ENCODE measurements around the gene TNFRSF8.

TNFRSF8 gene

DNA sequence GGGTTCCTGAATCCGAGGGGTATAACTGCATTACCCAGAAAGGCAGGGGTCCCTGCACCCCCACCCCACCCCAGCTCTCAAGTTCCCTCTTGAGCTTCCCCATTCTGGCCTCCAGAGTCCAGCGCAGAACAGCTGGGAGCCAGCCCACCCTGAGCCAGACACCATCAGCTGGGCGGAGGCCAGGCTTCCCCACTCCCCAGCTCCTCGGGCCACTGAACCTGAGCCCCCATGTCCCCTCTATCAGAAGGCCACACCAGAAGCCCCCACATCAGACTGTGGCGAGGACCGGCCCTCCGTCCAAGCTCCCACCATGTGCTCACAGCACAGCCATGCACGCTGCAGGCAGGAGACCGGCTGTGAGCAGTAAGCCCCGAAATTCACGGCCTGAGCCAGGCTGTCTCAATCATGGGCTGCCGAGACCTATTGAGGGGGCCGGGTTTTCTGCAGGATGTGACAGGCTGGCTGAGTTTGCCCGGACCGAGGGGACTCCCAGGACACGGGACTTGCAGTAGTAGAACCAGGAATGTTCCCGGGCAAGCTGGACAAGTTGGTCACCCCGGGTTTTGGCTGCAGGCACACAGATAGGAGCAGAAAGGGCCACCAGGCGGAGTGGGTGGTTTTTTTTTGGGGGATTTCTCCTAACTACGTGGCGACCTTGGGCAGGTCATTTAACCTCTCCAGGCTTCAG lies 78.2 kb downstream of the TNFRSF8 start:
- no peak for TF ChIP-seq JUND (IDR thresholded peaks at IDR 0.05; ENCODE audit: low read depth)
- in situ Hi-C loops (cut with HindIII; ENCODE audit: low pct_unique_long_range_greater_than_20kb, low sequenced_read_pairs) = no loop called here
- DNase-seq (ENCODE audit: low read depth in 1 of 2, low spot score in 1 of 2) = peak; percentile 26 to 62

DNA sequence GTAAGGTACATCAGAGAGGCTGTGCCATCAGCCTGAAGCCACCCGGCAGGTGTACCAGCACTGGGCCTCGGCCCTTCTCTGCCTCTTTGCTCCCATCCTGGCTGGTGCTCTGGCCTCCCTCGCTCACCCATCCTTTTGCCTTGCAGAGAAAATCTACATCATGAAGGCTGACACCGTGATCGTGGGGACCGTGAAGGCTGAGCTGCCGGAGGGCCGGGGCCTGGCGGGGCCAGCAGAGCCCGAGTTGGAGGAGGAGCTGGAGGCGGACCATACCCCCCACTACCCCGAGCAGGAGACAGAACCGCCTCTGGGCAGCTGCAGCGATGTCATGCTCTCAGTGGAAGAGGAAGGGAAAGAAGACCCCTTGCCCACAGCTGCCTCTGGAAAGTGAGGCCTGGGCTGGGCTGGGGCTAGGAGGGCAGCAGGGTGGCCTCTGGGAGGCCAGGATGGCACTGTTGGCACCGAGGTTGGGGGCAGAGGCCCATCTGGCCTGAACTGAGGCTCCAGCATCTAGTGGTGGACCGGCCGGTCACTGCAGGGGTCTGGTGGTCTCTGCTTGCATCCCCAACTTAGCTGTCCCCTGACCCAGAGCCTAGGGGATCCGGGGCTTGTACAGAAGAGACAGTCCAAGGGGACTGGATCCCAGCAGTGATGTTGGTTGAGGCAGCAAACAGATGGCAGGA lies 79.2 kb downstream of the TNFRSF8 start:
- no peak for DNase-seq (ENCODE audit: low read depth in 1 of 2, low spot score in 1 of 2)

DNA sequence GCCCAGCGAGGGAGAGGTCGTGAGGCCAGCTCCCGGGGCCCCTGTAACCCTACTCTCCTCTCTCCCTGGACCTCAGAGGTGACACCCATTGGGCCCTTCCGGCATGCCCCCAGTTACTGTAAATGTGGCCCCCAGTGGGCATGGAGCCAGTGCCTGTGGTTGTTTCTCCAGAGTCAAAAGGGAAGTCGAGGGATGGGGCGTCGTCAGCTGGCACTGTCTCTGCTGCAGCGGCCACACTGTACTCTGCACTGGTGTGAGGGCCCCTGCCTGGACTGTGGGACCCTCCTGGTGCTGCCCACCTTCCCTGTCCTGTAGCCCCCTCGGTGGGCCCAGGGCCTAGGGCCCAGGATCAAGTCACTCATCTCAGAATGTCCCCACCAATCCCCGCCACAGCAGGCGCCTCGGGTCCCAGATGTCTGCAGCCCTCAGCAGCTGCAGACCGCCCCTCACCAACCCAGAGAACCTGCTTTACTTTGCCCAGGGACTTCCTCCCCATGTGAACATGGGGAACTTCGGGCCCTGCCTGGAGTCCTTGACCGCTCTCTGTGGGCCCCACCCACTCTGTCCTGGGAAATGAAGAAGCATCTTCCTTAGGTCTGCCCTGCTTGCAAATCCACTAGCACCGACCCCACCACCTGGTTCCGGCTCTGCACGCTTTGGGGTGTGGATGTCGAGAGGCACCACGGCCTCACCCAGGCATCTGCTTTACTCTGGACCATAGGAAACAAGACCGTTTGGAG lies 80.0 kb downstream of the TNFRSF8 start:
- in situ Hi-C loops (cut with HindIII; ENCODE audit: low pct_unique_long_range_greater_than_20kb, low sequenced_read_pairs) = no loop called here
- TF ChIP-seq JUND (IDR thresholded peaks at IDR 0.05; ENCODE audit: low read depth) = no peak
- DNase-seq (ENCODE audit: low read depth in 1 of 2, low spot score in 1 of 2) = no peak

More for the DNA sequence above, 79.2 kb downstream of the TNFRSF8 start:
- in situ Hi-C loops (cut with HindIII; ENCODE audit: low pct_unique_long_range_greater_than_20kb, low sequenced_read_pairs) = no loop called here
- TF ChIP-seq JUND (IDR thresholded peaks at IDR 0.05; ENCODE audit: low read depth) = no peak

DNA sequence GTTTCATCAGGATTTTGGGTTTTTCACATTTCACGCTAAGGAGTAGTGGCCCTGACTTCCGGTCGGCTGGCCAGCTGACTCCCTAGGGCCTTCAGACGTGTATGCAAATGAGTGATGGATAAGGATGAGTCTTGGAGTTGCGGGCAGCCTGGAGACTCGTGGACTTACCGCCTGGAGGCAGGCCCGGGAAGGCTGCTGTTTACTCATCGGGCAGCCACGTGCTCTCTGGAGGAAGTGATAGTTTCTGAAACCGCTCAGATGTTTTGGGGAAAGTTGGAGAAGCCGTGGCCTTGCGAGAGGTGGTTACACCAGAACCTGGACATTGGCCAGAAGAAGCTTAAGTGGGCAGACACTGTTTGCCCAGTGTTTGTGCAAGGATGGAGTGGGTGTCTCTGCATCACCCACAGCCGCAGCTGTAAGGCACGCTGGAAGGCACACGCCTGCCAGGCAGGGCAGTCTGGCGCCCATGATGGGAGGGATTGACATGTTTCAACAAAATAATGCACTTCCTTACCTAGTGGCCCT lies 80.6 kb downstream of the TNFRSF8 start:
- in situ Hi-C loops (cut with HindIII; ENCODE audit: low pct_unique_long_range_greater_than_20kb, low sequenced_read_pairs) = no loop called here
- DNase-seq (ENCODE audit: low read depth in 1 of 2, low spot score in 1 of 2) = peak in 1 of 2 experiments; percentile 16
- no peak for TF ChIP-seq JUND (IDR thresholded peaks at IDR 0.05; ENCODE audit: low read depth)

DNA sequence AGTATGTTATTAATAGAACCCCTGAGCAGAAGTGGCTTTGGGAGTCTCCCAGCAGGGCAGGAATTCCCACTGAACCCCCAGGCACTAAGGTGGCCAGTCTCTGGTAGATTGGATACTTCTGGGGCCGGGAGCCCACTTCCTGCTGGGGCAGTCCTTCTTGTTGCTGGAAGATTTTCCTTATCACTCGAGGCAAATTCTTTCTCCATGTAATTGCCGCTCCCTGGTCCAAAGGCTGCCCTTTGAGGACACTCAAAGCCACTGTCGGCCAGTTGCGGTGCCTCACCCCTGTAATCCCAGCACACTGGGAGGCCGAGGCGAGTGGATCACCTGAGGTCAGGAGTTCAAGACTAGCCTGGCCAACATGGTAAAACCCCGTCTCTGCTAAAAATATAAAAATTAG lies 81.1 kb downstream of the TNFRSF8 start:
- in situ Hi-C loops (cut with HindIII; ENCODE audit: low pct_unique_long_range_greater_than_20kb, low sequenced_read_pairs) = no loop called here
- DNase-seq (ENCODE audit: low read depth in 1 of 2, low spot score in 1 of 2) = no peak
- no peak for TF ChIP-seq JUND (IDR thresholded peaks at IDR 0.05; ENCODE audit: low read depth)

DNA sequence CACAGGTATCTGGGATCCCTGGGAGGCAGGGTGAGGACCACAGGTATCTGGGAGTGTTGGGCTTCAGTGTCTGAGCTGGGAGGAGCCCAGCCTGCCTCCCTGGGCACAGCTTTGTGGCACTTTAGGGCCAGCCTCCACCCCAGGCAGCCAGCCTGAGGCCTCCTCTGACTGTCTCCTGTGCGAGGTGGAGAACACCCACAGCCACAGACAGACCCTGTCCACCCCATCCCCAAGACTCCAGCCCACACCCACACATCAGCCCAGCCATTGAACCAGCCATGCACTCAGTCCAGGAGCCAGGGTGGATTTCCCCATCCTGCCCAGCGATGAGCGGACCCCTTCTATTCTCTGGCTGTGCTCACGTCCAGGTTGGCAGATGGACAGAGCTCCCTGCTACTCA lies 81.9 kb downstream of the TNFRSF8 start:
- no peak for TF ChIP-seq JUND (IDR thresholded peaks at IDR 0.05; ENCODE audit: low read depth)
- in situ Hi-C loops (cut with HindIII; ENCODE audit: low pct_unique_long_range_greater_than_20kb, low sequenced_read_pairs) = no loop called here
- no peak for DNase-seq (ENCODE audit: low read depth in 1 of 2, low spot score in 1 of 2)

DNA sequence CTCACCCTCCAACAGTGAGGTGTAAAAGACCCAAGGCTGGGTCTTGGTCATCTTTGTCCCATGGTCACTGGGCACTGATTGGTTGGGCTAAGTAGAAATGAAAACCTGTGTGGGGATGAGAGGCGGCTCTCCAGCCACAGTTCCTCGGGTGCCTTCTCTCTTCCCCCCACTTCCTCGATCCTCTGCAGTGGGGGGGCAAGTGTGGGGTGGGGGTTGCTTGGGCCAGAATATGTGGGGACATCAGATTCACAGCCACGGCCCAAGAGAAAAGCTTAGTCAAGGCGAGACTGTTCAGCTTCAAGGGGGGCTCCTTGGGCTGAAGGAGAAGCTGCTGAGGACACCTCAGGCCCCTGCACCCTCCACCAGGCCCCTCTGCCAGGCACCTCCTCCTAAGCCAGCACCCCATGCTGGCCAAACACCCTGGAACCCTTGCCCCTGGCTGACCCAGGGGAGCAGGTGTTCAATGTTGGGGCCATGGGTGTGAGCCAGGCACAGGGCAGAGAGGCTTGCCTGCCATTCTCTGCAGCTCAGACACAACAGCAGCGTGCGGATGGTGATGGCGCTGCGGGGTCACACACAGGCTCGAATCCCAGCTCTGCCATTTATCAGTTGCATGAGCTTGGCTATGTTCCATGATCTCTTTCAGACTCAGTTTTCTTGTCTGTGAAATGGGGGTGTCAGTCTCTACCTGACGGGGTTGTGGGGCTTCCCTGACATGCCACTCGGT lies 82.7 kb downstream of the TNFRSF8 start:
- no peak for TF ChIP-seq JUND (IDR thresholded peaks at IDR 0.05; ENCODE audit: low read depth)
- in situ Hi-C loops (cut with HindIII; ENCODE audit: low pct_unique_long_range_greater_than_20kb, low sequenced_read_pairs) = no loop called here
- DNase-seq (ENCODE audit: low read depth in 1 of 2, low spot score in 1 of 2) = no peak

DNA sequence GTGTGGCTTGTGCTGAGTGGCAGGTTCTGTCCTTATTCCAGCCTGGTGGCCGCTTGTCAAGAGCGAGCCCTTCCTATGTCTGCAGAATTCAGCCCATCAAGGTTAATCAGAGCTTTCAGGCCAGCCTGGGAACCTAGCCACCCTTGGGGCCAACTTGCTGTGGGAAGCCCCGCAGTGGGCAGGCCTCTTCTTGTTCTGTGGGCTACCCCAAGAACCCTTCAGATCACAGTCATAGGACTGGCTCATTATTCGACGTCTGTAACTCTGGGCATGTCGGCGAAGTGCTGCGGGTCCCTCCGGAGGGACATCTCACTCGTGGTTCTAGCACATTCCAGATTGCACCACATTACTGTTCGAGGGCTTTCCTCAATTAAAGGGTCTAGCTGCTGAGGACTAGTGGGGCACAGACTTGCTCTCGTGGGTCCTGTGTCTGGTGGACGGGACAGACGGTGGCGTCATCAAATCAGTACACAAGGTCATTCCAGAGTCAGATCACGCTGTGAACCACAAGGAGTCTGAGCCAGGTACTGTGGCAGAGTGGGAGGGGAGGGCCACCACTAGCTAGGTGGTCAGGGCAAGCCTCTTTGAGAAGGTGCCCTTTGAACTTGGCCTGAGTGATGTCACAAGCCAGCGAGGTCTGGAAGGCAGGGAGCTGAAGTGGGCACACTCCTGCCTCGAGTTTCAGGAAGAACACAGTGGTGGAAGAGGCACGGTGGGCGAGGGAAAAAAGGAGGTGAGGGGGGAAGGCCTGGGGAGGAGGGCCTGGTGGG lies 83.4 kb downstream of the TNFRSF8 start:
- DNase-seq (ENCODE audit: low read depth in 1 of 2, low spot score in 1 of 2) = no peak
- TF ChIP-seq JUND (IDR thresholded peaks at IDR 0.05; ENCODE audit: low read depth) = no peak
- in situ Hi-C loops (cut with HindIII; ENCODE audit: low pct_unique_long_range_greater_than_20kb, low sequenced_read_pairs) = no loop called here

DNA sequence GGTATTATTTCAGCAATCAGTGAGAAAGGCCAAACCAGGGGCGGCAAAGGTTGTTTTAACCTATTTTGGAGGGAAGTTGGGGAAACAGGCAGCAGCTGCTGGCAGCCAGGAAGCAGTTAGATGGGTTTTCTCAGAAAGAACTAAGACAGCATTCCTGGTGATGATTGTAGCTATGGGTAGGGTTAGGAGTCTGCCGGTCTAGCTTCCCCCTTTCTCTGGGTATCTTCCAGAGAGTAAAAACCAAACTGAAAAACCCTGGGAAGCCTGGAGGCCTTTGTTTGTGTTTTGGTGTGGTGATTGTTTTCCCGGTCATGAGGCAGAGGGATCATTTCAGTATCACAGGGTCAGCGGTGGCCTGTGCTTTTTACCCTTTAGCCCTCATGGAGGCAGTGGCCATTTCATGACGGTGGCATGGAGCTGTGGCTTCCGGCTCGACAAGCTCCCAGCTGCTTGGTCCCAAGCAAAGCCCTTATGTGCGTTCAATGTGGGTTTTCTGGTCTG lies 84.1 kb downstream of the TNFRSF8 start:
- in situ Hi-C loops (cut with HindIII; ENCODE audit: low pct_unique_long_range_greater_than_20kb, low sequenced_read_pairs) = no loop called here
- no peak for TF ChIP-seq JUND (IDR thresholded peaks at IDR 0.05; ENCODE audit: low read depth)
- DNase-seq (ENCODE audit: low read depth in 1 of 2, low spot score in 1 of 2) = no peak

DNA sequence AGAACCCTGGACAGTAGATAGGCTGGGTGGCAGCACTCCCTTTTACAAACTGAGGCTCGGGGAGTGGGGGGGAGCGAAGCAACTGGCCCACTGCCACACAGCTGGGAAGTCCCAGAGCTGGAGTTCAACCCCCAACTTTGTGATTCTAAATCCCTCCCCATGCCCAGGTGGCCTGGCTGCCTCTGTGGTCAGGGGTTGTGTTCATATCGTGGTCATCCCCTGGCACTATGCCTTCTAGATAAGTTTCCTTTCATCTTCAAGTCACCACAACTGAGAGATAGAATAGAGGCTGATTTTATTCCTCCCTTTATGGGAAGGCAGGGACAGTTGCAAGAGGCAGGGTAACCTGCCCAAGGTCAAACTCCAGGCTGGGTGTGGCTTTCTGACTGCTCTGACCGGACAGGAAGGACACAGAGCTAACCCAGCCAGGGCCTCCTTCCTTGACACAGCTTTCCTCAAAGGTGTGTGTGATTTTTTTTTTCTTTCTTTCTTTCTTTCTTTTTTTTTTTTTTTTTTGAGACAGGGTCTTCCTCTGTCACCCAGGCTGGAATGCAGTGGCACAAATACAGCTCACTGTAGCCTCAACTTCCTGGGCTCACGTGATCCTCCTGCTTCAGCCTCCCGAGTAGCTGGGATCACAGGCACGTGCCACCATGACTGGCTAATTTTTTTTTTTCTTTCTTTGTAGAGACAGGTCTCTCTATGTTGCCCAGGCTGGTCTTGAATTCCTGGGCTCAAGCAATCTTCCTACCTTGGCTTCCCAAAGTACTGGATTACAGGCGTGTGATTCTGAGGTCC lies 85.3 kb downstream of the TNFRSF8 start:
- TF ChIP-seq JUND (IDR thresholded peaks at IDR 0.05; ENCODE audit: low read depth) = no peak
- in situ Hi-C loops (cut with HindIII; ENCODE audit: low pct_unique_long_range_greater_than_20kb, low sequenced_read_pairs) = no loop called here
- no peak for DNase-seq (ENCODE audit: low read depth in 1 of 2, low spot score in 1 of 2)
